NB4 (cell line): ENCODE results near the gene ZFHX3.

Experiments used
- POLR2A ChIP-seq: IDR thresholded peaks from 2 replicates; pipeline ENCODE4 v1.6.1; 2011; ENCODE audit warnings: mild to moderate bottlenecking; ENCODE audit not compliant: insufficient read length; ENCODE audit errors: extremely low read depth
- TF ChIP-seq, protein P1 (sequence below): IDR thresholded peaks from 2 replicates; pipeline ENCODE4 v1.6.1; 2011; ENCODE audit warnings: low read depth, low read length
- TF ChIP-seq, protein P2 (sequence below): IDR thresholded peaks from one replicate; pipeline ENCODE4 v1.5.1; 2012; ENCODE audit warnings: low read depth, low read length

DNA sequence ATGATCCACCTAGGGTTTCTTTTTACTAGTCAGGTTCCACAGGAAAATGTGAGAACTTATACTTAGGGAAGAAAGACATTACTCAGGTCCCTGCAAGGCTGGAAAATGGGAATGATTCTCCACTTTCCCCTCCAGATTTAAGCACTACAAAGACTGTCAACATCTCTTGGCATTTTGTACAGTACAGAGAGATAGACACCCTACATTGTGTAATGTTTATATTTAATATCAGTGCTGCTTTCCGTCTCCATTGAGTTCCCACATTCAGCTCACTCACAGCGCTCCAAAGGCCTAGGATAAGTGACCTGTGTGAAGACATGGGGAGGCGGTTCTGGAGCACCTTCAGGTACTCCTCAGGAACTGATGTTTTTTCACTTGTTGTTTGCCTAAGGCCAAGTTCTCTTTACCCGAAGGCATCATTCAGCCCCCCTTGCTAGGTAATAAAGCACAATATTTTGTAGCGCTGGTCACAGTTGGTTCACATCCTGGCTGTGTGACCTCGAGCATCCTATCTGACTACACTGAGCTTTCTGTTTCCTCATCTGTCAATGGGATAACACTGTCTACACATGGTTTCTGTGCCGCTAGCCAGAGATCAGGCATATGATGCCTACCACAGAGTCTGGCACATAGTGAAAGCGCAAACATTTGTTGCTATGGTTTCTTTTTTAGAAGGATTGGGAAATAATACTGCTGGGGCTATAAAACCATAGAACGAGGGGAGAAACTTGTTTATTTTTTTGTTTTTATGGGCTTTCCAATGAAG lies 226.6 kb downstream of the ZFHX3 start:
- no peak for TF ChIP-seq POLR2A
- TF ChIP-seq, protein P1, sequence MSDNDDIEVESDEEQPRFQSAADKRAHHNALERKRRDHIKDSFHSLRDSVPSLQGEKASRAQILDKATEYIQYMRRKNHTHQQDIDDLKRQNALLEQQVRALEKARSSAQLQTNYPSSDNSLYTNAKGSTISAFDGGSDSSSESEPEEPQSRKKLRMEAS, result no peak
- TF ChIP-seq, protein P2, sequence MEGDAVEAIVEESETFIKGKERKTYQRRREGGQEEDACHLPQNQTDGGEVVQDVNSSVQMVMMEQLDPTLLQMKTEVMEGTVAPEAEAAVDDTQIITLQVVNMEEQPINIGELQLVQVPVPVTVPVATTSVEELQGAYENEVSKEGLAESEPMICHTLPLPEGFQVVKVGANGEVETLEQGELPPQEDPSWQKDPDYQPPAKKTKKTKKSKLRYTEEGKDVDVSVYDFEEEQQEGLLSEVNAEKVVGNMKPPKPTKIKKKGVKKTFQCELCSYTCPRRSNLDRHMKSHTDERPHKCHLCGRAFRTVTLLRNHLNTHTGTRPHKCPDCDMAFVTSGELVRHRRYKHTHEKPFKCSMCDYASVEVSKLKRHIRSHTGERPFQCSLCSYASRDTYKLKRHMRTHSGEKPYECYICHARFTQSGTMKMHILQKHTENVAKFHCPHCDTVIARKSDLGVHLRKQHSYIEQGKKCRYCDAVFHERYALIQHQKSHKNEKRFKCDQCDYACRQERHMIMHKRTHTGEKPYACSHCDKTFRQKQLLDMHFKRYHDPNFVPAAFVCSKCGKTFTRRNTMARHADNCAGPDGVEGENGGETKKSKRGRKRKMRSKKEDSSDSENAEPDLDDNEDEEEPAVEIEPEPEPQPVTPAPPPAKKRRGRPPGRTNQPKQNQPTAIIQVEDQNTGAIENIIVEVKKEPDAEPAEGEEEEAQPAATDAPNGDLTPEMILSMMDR, result no peak
